Inflammatory macrophage (primary cell): Measurements from ENCODE around the gene CMC4.
A peak's percentile ranks its signal among the peaks of the same experiment; 100 is the strongest.

Experiments
- DNase-seq, 2 donors: peaks; one replicate each; pipeline ENCODE4 v3.0.0-alpha.2; 2020 to 2022
- total RNA-seq, 18 experiments: gene quantifications; one replicate each; lab custom pipeline; 2026; ENCODE audit warnings: mixed read lengths in 6 of 18, inconsistent platforms in 2 of 18; lab: John Stamatoyannopoulos, UW

Gene CMC4, protein sequence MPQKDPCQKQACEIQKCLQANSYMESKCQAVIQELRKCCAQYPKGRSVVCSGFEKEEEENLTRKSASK
- 0 reads per million in 18 experiments for total RNA-seq

GRCh38 chrX:155070975-155071693, at the start of gene CMC4, which contains the start of the genes BRCC3 and MTCP1:
Gene CMC4 (minus strand): TSS chrX:155071136. CDS start chrX:155064023, 7,113 bp downstream.
Gene BRCC3 (plus strand): TSS chrX:155071508. CDS start chrX:155071528, 20 bp downstream.
Gene MTCP1 (minus strand): TSS chrX:155071136. CDS start chrX:155066010, 5,126 bp downstream.
- DNase-seq: peak; percentile 73 to 86

DNA sequence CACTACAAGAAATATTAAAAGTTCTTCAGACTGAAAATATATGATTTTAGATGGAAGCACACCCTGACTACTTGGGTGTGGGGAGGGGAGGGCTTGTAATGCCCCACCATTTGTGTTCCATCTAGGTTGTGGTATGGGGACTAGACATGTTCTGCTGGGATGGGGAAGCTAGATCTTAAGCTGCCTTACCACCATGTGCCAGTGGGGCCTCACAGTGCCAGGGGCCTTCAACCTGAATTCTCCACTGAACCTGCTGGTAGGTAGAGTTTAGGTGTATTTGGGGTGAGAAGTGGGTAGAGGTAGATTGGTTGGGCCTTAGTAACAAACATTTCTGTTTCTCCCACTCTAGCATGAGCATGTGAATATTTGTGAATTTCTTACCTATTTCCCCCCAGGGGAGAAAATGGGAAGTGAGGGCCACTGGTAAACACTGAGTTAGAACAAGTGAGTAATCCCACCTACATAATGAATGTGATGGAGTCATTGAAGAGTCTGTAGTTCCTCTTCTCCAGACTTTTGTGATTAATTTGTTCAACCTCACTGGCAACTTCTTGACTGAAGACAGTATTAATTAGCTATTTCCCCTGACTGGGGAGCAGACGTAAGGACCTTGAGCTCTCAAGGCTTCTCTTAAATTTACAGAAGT, 44.4 kb upstream of the CMC4 start:
- DNase-seq: peak; percentile 38 to 57

GRCh38 chrX:155113097-155113496, 42.2 kb upstream of the CMC4 start:
- DNase-seq: no peak

GRCh38 chrX:155112171-155112570, 41.2 kb upstream of the CMC4 start:
- no peak for DNase-seq

DNA sequence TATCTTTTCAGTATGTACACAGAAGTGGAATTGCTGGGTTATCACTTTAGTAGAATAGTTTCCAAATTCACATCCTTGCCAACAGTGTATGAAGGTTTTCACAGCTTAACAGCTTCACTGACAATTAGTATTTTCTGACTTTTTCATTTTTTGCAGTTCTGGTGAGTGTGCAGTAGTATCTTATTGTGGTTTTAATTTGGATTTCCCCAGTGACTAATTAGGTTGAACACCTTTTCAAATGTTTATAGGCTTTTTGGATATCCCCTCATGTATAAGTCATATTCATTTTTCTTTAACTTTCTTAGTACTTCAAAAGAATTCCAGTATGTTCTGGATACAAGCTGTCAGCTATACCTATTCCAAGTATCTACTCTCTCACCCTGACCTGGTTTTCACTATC, 37.5 kb upstream of the CMC4 start:
- DNase-seq: no peak

- no peak for DNase-seq
These were observed 35.0 kb upstream of the CMC4 start for GRCh38 chrX:155105919-155106318.

GRCh38 chrX:155094468-155095061, 23.6 kb upstream of the CMC4 start:
- peak; percentile 13 to 18 for DNase-seq

- no peak for DNase-seq
These were observed 16.2 kb upstream of the CMC4 start for GRCh38 chrX:155086961-155087735.

GRCh38 chrX:155086202-155086840, 15.4 kb upstream of the CMC4 start:
- DNase-seq: peak; percentile 11 to 23

DNA sequence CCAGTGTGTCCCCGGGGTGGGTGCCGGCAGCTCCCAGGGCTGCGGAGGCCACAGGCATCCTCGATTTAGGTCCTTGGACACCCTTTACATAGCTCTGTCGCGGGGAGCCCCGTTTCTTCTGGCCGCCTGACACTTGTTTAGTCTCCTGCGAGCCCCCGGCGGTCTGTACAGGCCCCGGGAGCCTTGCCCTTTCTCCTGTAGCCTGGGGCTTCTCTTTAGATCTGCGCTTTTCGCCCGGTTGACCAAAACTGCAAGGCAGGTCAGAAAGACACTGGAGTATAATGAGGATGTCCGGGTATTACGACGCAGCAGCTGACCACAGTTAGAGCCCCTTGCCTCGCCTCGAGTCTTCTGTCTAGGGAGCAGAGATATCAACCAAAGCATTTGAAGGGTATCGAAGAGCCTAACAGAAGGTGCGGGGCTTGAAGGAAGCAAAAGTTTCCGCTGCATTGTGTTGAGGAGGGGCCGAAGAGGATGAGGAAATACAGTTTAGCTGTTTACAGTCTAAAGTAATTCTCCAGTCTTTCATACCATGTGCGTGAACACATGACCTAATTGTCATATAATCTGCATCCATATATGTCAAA, 851 bp upstream of the CMC4 start:
- peak; percentile 39 to 46 for DNase-seq

DNA sequence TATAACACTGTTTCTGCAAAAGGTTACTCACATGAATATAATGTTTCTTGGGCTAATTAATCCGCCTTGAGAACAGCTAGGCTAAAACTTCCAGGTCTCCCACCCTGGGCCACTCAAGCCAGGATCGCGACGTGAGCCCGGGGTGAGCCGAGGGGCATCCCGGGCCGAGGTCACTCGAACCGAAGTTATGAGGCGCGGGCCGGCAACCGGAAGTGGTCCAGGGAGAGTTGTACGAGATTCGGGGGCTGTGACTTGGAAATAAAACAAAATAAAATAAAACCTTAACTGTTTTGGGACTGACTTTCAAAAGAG, 317 bp downstream of the CMC4 start:
- no peak for DNase-seq

GRCh38 chrX:155070038-155070437, 898 bp downstream of the CMC4 start:
- no peak for DNase-seq

GRCh38 chrX:155069414-155069813, 1.5 kb downstream of the CMC4 start:
- no peak for DNase-seq

- peak; percentile 35 to 45 for DNase-seq
These were observed 2.8 kb downstream of the CMC4 start for GRCh38 chrX:155068165-155068564.

DNA sequence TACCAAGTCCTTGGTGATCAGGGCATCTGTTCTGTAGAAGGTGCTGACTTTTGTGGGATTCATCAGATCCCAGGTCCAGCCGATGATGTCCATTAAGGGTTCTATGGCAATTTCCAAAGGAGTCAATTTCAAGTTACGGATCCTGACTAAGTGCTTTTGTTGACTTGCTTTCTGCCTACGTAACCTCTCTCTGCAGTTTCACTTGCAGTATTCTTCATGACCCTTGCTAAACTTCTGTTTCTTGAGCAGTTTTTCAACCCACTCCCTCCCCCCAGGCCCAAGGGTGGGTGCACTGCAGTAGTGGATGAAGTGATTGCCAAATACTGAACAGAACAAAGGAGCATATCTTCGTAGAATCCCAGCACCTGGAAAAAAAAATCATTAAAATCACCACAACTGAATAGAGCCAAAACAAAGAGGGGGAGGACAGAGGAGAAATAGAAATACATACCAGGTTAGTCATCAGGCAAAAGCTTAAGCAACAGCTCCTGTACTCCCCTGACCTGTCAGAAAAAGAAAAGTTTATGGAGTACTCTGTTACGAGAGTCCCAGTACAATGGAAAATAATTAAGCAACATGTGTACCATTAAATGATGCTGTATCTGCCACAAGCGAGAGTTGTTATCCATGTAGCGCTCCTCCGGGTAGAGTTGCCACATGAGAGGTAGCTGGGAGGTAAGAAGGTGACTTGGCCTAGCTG, 5.8 kb downstream of the CMC4 start:
- peak in 1 of 2 donors; percentile 7 for DNase-seq

GRCh38 chrX:155061760-155062159, 9.2 kb downstream of the CMC4 start:
- no peak for DNase-seq

DNA sequence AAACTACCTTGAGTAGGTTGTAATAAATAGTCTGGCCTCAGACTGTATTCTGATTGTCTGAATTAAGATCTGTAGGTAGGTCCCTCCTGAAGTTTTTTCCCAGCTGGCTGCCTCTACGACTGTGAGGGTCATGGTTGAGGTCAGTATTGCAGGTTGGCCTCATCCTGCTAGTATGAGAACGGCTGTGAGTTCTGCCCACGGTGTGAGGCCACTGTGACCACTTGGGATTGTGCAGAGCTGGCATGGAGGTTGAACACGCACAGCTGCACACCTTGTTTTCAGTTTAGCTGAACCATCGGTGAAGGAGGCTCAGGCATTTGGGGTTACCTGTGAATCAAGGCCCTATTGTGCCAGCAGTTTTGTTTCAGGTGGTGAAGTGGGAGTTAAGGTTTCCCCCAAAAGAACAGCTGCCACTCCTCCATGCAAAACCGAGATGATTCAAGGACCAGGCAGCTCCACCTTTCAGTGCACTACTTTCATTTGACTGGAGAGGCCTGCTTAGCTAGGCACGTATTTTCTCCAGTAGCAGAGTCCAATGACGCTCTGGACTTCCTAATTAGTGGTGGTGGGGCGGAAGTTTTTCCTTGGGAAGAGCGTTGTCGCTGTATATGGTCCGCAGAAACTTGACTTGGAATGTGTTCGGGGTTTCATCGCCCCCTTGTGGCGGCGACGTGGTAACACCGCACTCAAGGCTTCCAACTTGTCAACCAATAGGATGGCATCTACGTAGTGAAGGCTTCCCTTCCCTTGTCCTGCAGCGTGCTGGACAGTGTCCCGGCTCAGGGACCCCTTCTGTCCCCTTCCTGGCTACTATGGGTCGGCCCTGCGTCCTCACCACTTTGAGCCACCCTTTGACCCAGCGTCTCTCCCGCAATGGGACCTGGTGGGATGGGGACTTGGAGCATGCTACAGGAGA, 13.8 kb downstream of the CMC4 start:
- DNase-seq: peak; percentile 52 to 62

GRCh38 chrX:155056471-155056870, 14.5 kb downstream of the CMC4 start:
- DNase-seq: no peak

DNA sequence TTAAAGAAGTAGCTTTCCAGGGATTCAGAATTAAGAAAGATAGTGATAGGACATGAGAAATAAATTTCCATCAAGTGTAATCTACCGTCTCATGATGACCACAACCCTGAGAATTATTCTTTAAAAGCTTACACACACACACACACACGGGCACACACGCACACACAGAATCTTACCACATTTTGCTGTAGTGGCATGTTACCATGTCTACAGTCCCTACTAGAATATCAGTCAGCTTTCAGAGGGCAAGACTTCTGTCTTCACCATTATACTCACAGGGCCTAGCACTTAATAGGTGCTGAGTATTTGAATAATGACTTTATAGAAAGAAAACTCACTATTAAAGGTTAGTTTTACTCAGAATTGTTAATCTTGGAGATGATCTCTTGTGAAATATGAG, 15.4 kb downstream of the CMC4 start:
- no peak for DNase-seq

DNA sequence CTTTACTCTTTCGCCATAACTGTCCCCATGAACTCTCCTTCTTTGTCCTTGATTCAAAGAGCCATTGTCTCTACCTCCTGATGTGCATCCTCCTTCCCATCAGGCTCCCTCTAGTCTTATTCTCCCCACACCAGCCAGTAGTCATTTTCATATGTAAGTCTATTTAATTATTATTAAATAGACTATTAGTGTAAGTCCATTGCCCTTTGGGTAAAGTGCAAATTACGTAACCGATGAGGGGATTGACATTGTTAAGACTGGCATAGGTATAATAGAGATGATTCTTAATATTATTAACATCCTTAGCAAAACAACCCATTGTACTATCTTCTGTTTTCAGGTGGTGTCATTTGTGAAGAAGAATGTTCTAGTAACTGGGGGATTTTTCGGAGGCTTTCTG, 16.7 kb downstream of the CMC4 start:
- DNase-seq: no peak
